ENCODE data around the gene NMU.

- TF ChIP-seq POLR2A (IDR thresholded peaks at IDR 0.05) (no peak), POLR2AphosphoS5 (IDR thresholded peaks at IDR 0.05) (no peak)
- TF ChIP-seq, protein P1, sequence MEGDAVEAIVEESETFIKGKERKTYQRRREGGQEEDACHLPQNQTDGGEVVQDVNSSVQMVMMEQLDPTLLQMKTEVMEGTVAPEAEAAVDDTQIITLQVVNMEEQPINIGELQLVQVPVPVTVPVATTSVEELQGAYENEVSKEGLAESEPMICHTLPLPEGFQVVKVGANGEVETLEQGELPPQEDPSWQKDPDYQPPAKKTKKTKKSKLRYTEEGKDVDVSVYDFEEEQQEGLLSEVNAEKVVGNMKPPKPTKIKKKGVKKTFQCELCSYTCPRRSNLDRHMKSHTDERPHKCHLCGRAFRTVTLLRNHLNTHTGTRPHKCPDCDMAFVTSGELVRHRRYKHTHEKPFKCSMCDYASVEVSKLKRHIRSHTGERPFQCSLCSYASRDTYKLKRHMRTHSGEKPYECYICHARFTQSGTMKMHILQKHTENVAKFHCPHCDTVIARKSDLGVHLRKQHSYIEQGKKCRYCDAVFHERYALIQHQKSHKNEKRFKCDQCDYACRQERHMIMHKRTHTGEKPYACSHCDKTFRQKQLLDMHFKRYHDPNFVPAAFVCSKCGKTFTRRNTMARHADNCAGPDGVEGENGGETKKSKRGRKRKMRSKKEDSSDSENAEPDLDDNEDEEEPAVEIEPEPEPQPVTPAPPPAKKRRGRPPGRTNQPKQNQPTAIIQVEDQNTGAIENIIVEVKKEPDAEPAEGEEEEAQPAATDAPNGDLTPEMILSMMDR (IDR thresholded peaks at IDR 0.05), result no peak
These were observed 45.3 kb upstream of the NMU start for GRCh38 chr4:55681430-55681829.
